Loucy (cell line): ENCODE results near the gene RPP25L.
A peak's percentile ranks its signal among the peaks of the same experiment; 100 is the strongest.

Experiments used
- H2AFZ ChIP-seq: fragments of 200-600 bp; sonication (generic); 2 replicates; pipeline ENCODE4 v1.6.0; 2016; ENCODE audit warnings: antibody characterized with exemption, mild to moderate bottlenecking, low read length, moderate library complexity
- H3F3A ChIP-seq: fragments of 200-600 bp; 2 replicates; pipeline ENCODE4 v1.6.0; 2016; ENCODE audit warnings: antibody characterized with exemption, low read depth, mild to moderate bottlenecking
- H3K27me3 ChIP-seq: fragments of 200-600 bp; sonication (generic); 2 replicates; pipeline ENCODE4 v1.6.1; 2014; ENCODE audit warnings: low read length, mild to moderate bottlenecking; ENCODE audit not compliant: insufficient read depth, poor library complexity, severe bottlenecking
- H3K36me3 ChIP-seq: fragments of 200-600 bp; sonication (generic); 2 replicates; pipeline ENCODE4 v1.6.1; 2016; ENCODE audit warnings: low read length; ENCODE audit not compliant: insufficient read depth
- H3K4me1 ChIP-seq: fragments of 200-600 bp; sonication (generic); 2 replicates; pipeline ENCODE4 v1.5.1; 2014; ENCODE audit warnings: low read length, mild to moderate bottlenecking; ENCODE audit not compliant: insufficient read depth, poor library complexity, severe bottlenecking
- H3K4me2 ChIP-seq: fragments of 200-600 bp; sonication (generic); 2 replicates; pipeline ENCODE4 v1.6.0; 2014; ENCODE audit warnings: antibody characterized with exemption, low read length, low read depth, mild to moderate bottlenecking; ENCODE audit not compliant: poor library complexity, severe bottlenecking
- H3K4me3 ChIP-seq: fragments of 200-600 bp; sonication (generic); 2 replicates; pipeline ENCODE4 v1.5.1; 2014; ENCODE audit warnings: low read length, mild to moderate bottlenecking, mixed read lengths; ENCODE audit not compliant: poor library complexity, severe bottlenecking
- H3K79me2 ChIP-seq: fragments of 200-600 bp; sonication (generic); 2 replicates; pipeline ENCODE4 v1.6.1; 2014; ENCODE audit warnings: low read length; ENCODE audit not compliant: insufficient read depth
- H3K9ac ChIP-seq: fragments of 200-600 bp; sonication (generic); 2 replicates; pipeline ENCODE4 v1.6.0; 2014; ENCODE audit warnings: mild to moderate bottlenecking, low read depth, low read length, moderate library complexity; ENCODE audit not compliant: poor library complexity, severe bottlenecking
- H3K9me2 ChIP-seq: fragments of 200-600 bp; sonication (generic); replicated peaks from 2 replicates; pipeline ENCODE4 v1.6.1; 2016; ENCODE audit warnings: low read depth, low read length, mixed read lengths
- H3K9me3 ChIP-seq: fragments of 200-600 bp; sonication (generic); 2 replicates; pipeline ENCODE4 v1.6.1; 2014; ENCODE audit warnings: mild to moderate bottlenecking, antibody characterized with exemption, low read length, low read depth; ENCODE audit not compliant: insufficient read depth
- H4K20me1 ChIP-seq: fragments of 200-600 bp; sonication (generic); 2 replicates; pipeline ENCODE4 v1.6.0; 2014; ENCODE audit warnings: antibody characterized with exemption, low read length, mild to moderate bottlenecking; ENCODE audit not compliant: insufficient read depth, poor library complexity, severe bottlenecking
- CTCF ChIP-seq: fragments of 200-600 bp; sonication (generic); conservative IDR thresholded peaks from 2 replicates; pipeline ENCODE4 v1.5.1; 2014; ENCODE audit warnings: mild to moderate bottlenecking, antibody characterized with exemption, low read length
- EZH2phosphoT487 ChIP-seq: fragments of 200-600 bp; IDR thresholded peaks from 2 replicates; pipeline ENCODE4 v1.6.1; 2018; ENCODE audit warnings: antibody characterized with exemption, mild to moderate bottlenecking, moderate library complexity, borderline replicate concordance

The RPP25L gene

GRCh38 chr9:34564617-34565016 lies 47.3 kb downstream of the RPP25L start:
- Histone ChIP-seq H3K4me1 (no peaks in the 10 kb centered on the region), H3K9ac (no peak overlapping the region), H3K36me3 (no peaks in the 10 kb centered on the region), H3K4me3 (no peak overlapping the region), H3K27me3 (no peaks in the 10 kb centered on the region), H3K79me2 (no peaks in the 10 kb centered on the region), H3K4me2 (no peak overlapping the region), H4K20me1 (no peaks in the 10 kb centered on the region), H3K9me3 (no peaks in the 10 kb centered on the region), H2AFZ (no peak overlapping the region), H3K9me2 (no peaks in the 10 kb centered on the region), H3F3A (no peaks in the 10 kb centered on the region)
- TF ChIP-seq EZH2phosphoT487, result no peak
- no peak for TF ChIP-seq CTCF

DNA sequence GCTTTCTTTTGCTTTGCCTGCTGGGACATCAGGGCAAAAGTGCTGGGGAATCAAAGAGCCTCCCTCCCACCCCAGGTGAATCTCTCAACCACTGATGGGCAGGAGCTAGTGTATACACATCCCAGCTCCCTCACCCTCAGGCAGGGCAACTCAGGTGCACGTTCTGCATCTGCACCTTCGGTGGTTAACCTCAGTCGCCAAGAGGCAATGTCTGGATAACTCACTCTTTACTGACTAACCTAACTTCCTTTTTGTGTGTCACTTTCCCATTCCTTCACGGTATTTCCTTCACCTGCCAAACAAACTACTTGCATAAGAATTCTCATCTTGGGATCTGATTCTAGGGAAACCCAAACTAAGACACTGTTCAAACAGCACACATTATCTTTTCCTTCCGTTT lies 48.6 kb downstream of the RPP25L start:
- Histone ChIP-seq H3K79me2 (no peaks in the 10 kb centered on the region), H3K4me1 (no peaks in the 10 kb centered on the region), H3K9ac (no peak overlapping the region), H2AFZ (no peak overlapping the region), H3F3A (no peaks in the 10 kb centered on the region), H3K36me3 (no peaks in the 10 kb centered on the region), H3K27me3 (no peaks in the 10 kb centered on the region), H3K9me3 (no peaks in the 10 kb centered on the region), H3K4me3 (no peak overlapping the region), H3K9me2 (no peaks in the 10 kb centered on the region), H4K20me1 (no peaks in the 10 kb centered on the region), H3K4me2 (no peak overlapping the region)
- TF ChIP-seq CTCF (no peak), EZH2phosphoT487 (no peak)

- TF ChIP-seq EZH2phosphoT487 (no peak), CTCF (peak; percentile 66)
- no peaks in the 10 kb centered on the region for H3K79me2 ChIP-seq
- no peaks in the 10 kb centered on the region for H3K27me3 ChIP-seq
- no peaks in the 10 kb centered on the region for H3K9me2 ChIP-seq
- H3K36me3 ChIP-seq, result no peaks in the 10 kb centered on the region
- no peaks in the 10 kb centered on the region for H3F3A ChIP-seq
- H2AFZ ChIP-seq, result no peak overlapping the region
- no peak overlapping the region for H3K4me3 ChIP-seq
- no peak overlapping the region for H3K9ac ChIP-seq
- no peaks in the 10 kb centered on the region for H3K9me3 ChIP-seq
- H3K4me1 ChIP-seq, result no peaks in the 10 kb centered on the region
- H3K4me2 ChIP-seq, result no peak overlapping the region
- no peaks in the 10 kb centered on the region for H4K20me1 ChIP-seq
Measured at GRCh38 chr9:34562135-34562745, 49.7 kb downstream of the RPP25L start.
